GM23248 (cell line): ENCODE results near the gene NPHP4.

Experiments
- EZH2 ChIP-seq: fragments of 200-600 bp; sonication (generic); IDR thresholded peaks from 2 replicates; pipeline ENCODE4 v1.6.1; 2018; ENCODE audit warnings: antibody characterized with exemption, mild to moderate bottlenecking; ENCODE audit not compliant: insufficient read depth, poor library complexity, severe bottlenecking
- EZH2phosphoT487 ChIP-seq: fragments of 200-600 bp; sonication (generic); IDR thresholded peaks from 2 replicates; pipeline ENCODE4 v1.6.1; 2018; ENCODE audit warnings: antibody characterized with exemption, moderate library complexity, mild to moderate bottlenecking, low read depth; ENCODE audit not compliant: insufficient read depth

DNA sequence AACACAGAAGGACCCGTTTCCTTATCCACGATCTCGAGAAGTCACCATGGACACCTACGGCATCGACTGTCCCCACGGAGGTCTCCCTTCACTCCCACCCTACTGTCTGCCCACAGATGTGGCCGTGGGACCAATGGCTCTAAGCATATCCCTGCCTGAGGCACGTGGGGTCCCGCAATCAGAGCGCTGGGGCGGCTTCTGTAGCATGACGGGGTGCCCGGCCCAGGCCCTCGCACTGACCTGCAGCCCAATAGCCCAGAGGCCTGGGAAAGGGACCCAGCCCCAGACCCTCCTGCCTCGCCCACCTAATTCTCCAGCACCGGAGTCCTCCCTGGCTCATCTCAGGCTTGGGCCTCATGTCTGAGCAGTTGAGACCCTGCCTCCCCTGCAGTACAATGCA, 132.5 kb downstream of the NPHP4 start:
- TF ChIP-seq EZH2phosphoT487 (no peak), EZH2 (no peak)
